ENCODE results near the gene SPRR2D. TPM values are rescaled to one million over a fixed set of nuclear protein-coding genes. Genes with fewer than 3 reads are reported as not detected.
"Not testable (repeated sequence)": the region's sequence is repeated elsewhere in the genome, so short reads cannot be mapped to it uniquely, and the experiment has no call there.

The SPRR2D gene
- not detected for total RNA-seq
- long read RNA-seq, donor 1, result 0 reads
- long read RNA-seq, donor 2, result 0 reads

DNA sequence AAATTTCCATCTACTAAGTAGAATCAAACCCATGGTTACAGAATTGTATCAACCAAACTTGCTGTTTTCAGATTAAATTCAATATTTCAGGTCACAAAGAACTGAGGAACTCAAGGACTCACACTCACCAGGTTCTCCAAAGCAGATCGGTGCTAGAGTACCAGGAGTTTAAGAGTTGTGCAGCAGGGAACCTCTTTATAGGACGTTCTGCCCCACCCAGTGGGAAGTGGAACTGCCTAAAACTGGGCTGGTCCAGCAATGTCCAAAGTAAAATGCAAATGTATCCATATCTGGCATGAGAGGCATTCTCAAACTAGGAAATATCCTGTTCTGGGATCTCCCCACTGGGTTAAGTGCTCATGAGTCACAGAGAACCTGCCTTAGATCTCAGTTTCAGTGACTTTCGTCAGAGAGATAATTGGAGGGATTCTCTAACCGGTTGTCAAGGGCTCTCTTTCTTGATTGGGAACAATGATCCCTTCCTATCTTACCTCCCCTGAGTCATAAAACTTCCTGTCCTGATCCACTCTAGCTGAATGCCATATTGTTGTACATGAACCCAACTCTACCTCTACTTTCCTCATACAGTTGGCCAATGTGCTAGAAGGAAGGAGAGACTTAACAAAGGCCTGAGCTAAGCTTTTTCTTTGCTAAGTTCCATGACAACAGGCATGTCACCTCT, at the start of gene SPRR2D:
Gene SPRR2D (minus strand): TSS at position 171 of the 682 bp plus-strand sequence. CDS start 774 bp downstream, outside the sequence.
- intact Hi-C loops (cut with DNase I), result no loop called here
- no peak for DNase-seq (ENCODE audit: low spot score)

DNA sequence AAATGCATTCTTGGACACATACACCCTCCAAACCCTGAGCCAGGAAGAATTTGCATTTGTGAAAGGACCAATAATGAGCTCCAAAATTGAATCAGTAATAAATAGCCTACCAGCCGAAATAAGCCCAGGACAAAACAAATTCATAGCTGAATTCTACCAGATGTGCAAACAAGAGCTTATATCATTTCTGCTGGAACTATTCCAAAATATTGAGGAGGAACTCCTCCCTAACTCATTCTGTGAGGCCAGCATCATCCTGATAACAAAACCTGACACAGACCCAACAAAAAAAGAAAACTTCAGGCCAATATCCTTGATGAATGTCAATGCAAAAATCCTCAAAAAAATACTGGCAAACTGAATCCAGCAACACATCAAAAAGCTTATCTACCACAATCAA, 46.7 kb upstream of the SPRR2D start:
- intact Hi-C loops (cut with DNase I), result no loop called here
- DNase-seq (ENCODE audit: low spot score), result no peak

DNA sequence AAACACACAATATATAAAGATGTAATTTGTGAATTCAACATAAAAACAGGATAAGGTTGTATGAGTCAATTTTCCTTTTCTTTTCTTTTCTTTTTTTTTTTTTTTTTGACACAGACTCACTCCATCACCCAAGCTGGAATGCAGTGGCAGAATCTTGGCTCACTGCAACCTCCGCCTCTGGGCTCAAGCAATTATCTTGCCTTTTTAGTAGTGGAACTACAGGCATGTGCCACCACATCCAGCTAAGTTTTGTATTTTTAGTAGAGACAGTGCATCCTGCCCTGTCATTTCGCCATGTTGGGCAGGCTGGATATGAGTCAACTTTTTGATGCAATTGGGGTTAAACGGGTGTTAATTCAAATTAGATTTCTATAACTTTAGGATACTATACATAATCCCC, 40.8 kb upstream of the SPRR2D start:
- no peak for DNase-seq (ENCODE audit: low spot score)
- intact Hi-C loops (cut with DNase I), result no loop called here

DNA sequence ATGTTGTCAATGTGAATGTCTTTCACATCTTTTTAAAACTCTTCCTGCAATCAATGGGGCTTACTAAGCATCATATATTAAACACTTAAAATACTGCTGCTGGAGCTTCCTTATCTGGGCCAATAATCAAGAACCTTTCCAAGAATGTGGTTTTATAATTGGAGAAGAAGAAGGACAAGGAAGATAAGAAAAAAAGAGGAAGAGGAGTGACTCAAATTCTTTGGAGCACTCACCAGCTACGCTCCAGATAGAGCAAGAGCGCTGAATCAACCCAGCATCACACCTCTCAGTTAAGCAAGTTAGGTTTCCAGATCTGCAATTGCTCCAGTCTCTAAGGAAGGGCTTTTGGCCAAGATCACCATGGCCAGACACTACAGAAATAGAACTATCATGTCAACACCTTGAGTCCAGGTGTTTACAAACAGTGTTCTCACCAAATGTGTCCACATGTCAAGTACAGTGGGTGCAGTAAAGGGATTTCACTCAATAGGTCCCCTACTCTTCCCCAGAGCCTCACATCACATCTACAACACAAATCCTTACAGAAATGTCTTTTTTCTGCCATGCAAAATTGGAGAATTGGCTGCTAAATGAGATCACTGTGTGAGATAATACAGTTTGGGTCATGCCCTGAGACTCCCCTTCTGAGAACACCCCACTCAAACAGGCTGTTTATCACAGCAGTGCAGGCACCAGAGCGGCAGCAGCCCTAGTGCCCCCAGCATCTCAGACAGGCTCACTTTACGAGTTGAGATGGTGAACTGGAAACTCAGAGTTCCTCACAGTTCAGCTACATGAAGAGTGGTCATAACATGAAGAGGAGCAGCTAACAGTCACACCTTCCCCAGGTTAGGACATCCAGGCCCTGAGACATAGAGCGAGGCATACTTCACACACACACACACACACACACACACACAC, 32.1 kb upstream of the SPRR2D start:
- DNase-seq (ENCODE audit: low spot score), result no peak
- intact Hi-C loops (cut with DNase I), result no loop called here

DNA sequence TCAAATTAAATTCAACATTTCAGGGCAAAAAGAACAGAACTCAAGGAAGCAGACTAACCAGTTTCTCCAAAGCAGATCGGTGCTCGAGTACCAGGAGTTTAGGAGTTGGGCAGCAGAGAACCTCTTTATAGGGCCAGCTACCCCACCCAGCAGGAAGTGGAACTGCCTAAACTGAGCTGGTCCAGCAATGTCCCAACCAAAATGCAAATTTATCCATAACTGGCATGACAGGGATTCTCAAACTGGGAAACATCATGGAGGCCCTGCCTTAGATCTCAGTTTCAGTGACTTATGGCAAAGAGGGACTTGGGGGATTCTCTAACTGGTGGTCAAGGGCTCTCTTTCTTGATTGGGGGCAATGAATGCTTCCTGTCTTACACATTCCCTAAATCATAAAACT, 30.6 kb upstream of the SPRR2D start, which contains the start of gene SPRR2B:
Gene SPRR2B (minus strand): TSS at position 101 of the 400 bp plus-strand sequence. CDS start 772 bp downstream, outside the sequence.
- DNase-seq (ENCODE audit: low spot score), result no peak
- intact Hi-C loops (cut with DNase I), result no loop called here

DNA sequence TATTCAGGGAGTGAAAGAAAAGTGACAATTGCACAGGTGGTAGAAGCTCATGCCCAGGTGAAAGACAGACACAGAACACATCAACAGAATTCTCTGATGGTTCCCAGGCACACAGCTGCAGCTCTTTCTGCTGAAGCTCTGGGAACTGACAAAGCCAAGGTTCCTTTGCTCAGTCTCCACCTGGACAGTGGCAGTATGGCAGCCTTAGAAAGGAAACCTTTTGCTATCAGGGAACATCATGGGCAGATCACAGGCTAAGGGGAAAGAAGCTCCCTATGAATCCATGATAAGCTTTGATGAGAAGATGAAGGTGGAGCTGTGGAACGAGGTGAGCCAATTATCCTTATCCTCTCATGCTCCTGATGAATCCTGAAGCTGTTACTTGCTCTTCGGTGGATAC, 29.3 kb upstream of the SPRR2D start:
- intact Hi-C loops (cut with DNase I), result no loop called here
- no peak for DNase-seq (ENCODE audit: low spot score)

DNA sequence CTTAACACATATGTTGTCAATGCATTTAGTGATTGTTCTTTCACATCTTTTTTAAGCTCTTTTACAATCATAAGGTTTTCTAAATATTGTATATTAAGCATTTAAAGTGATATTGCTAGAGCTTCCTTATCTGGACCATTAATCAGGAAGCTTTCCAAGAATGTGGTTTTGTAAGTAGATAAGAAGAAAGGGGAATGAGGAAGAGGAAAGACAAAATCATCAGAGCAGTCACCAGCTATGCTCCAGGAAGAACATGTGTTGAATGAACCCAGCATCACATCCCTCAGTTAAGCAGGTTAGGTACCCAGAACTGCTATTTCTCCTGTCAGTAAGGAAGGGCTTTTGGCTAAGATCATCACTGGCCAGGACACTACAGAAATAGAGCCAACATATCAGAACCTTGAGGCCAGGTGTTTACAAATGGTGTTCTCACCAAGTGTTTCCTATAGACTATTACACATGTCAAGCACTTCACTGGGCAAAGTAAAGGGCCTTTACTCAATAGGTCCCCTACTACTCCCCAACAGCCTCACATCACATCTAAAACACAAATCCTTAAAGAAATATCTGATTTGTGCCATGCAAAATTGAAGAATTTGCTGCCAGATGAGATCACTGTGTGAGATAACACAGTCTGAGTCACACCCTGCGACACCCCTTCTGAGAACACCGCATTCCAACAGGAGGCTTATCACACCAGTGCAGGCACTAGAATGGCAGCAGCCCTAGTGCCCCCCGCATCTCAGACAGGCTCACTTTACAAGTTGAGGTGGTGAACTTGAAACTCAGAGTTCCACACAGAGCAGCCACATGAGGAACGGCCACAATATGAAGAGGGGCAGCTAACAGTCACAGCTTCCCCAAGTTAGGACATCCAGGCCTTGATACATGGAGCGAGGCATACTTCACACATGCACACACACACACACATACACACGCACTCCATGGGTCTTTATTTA, 18.2 kb upstream of the SPRR2D start:
- intact Hi-C loops (cut with DNase I), result no loop called here
- DNase-seq (ENCODE audit: low spot score), result no peak

DNA sequence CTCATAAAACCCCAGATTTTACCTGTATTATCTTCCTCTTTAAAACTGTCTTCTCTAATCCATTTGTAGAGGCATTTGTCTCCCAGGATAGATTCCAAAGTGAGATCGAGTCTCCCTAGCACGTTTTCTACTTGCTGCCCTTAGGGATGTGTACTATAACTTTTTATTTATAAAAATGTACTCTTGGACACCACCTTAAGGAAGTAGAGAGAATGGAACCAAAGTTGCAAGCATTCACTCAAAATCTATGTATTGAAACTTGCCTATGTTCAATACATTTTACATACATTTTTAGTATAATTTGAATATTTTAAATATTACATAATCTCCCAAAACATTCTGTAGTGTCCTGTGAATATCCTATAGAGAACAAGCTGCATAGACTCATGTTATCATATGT, 17.2 kb upstream of the SPRR2D start:
- no peak for DNase-seq (ENCODE audit: low spot score)
- intact Hi-C loops (cut with DNase I), result no loop called here

DNA sequence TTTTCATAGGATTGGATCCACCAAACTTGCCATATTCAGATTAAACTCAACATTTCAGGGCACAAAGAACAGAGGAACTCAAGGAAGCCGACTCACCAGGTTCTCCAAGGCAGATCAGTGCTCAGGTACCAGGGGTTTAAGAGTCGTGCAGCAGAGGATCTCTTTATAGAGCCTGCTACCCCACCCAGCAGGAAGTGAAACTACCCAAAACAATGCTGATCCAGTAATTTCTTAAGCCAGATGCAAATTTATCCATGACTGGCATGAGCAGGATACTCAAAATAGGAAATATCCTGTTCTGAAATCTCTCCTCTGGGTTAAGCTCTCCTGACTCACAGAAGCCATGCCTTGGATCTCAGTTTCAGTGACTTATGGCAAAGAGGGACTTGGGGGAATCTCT, 16.5 kb upstream of the SPRR2D start, which contains the start of gene SPRR2A:
Gene SPRR2A (minus strand): TSS at position 138 of the 400 bp plus-strand sequence. CDS start 777 bp downstream, outside the sequence.
- no peak for DNase-seq (ENCODE audit: low spot score)
- intact Hi-C loops (cut with DNase I), result no loop called here

DNA sequence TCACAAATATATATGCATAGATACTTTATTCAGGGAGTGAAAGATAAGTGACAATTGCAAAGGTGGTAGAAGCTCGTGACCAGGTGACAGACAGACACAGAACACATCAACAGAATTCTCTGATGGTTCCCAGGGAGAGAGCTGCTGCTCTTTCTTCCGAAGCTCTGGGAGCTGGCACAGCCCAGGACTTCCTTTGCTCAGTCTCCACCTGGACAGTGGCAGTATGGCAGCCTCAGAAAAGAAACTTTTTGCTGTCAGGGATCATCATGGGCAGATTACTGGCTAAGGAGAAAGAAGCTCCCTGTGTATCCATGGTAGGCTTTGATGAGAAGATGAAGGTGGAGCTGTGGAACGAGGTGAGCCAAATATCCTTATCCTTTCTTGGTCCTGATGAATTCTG, 15.2 kb upstream of the SPRR2D start:
- intact Hi-C loops (cut with DNase I), result not testable (repeated sequence)

DNA sequence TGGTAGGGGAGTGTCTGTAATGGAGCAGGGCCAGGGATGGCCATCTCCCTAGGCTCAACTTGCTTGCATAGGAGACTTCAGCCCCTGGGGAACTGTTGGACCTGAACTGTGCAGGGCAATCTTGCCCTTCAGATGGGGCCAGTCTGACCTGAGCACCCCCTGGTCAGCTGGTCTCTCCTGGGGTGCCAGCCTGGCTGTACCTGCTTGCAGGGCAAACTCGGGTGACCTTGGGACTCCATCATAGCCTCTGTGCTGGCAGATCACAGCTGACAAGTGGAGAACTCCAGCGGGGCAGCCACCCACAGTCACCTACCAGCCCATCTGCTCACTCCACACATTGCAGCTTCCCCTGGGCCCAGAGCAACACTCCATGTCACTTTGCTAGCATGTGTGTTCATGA, 8.3 kb upstream of the SPRR2D start:
- intact Hi-C loops (cut with DNase I), result no loop called here
- DNase-seq (ENCODE audit: low spot score), result no peak

More for the DNA sequence above, 15.2 kb upstream of the SPRR2D start:
- not testable (repeated sequence) for DNase-seq (ENCODE audit: low spot score)

DNA sequence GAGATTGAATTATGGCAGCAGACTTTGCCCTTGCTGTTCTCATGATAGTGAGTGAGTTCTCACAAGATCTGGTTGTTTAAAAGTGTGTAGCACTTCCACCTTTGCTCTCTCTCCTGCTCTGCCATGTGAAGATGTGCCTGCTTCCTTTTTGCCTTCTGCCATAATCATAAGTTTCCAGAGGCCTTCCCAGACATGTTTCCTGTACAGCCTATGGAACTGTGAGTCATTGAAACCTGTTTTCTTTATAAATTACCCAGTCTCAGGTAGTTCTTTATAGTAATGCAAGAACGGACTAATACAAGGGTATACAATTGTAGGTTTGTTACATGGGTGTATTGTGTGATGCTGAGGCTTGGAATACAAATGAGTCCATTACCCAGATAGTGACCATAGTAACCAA, 5.7 kb downstream of the SPRR2D start:
- DNase-seq (ENCODE audit: low spot score), result no peak
- intact Hi-C loops (cut with DNase I), result no loop called here

DNA sequence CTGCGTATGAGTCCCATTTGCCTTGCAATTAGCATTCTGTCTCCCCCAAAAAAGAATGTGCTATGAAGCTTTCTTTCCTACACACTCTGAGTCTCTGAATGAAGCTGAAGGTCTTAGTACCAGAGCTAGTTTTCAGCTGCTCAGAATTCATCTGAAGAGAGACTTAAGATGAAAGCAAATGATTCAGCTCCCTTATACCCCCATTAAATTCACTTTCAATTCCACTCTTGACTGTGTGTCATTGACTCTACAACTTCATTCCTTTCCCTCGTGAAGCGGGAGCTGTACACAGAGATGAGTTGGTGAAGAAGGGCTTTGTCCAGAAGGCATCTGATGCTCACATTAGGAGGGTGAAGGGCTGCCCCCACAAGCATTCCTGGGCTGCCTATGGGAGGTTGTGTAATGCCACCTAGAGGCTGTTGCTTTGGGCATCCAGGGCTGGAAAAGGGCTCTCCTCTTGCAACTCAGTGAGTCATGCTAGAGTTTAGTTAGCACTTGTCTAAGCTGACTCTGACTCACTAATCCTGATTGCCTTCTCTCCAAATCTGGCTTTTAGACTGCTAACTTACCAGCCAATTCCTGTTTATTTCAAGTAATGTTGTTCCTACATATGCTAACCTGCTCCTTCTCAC, 8.1 kb downstream of the SPRR2D start:
- intact Hi-C loops (cut with DNase I), result no loop called here

DNA sequence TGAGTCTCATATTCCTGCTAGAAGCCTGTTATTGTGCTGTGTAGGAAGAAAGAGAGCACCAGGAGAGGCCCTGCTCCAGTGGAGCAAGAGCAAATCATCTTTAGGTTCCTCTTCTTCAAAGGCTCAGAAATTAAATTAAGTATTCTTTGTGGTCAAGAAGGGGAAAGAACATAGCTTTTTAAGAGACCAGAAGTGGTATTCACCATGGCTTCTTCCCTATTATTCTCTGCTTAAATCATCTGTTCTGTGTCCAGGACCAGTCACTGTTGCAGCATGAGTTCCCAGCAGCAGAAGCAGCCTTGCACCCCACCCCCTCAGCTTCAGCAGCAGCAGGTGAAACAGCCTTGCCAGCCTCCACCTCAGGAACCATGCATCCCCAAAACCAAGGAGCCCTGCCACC, 8.8 kb downstream of the SPRR2D start:
- intact Hi-C loops (cut with DNase I), result no loop called here
- DNase-seq (ENCODE audit: low spot score), result no peak

More for the DNA sequence above, 8.1 kb downstream of the SPRR2D start:
- DNase-seq (ENCODE audit: low spot score), result no peak

DNA sequence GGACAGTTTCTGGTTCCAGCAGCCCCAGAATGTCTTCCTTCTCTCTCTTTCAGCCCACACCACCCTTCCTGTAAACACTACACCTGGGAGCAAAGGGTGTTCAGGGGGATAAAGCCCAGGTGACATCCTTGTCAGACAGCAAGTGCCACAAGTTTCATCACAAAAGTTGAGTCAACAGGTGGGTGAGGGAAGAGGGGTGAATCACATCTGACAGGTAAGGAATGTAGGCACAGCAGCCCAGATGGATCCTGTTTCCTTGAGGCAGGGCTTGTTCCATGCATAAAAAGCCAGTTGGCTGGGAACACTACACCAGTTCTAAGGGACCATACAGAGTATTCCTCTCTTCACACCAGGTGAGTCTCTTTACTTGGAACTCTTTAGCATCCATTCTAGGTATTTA, 10.0 kb downstream of the SPRR2D start, which contains the start of gene SPRR1B:
Gene SPRR1B (plus strand): TSS at position 309 of the 400 bp plus-strand sequence. CDS start 1,143 bp downstream, outside the sequence.
- intact Hi-C loops (cut with DNase I), result no loop called here
- DNase-seq (ENCODE audit: low spot score), result no peak

DNA sequence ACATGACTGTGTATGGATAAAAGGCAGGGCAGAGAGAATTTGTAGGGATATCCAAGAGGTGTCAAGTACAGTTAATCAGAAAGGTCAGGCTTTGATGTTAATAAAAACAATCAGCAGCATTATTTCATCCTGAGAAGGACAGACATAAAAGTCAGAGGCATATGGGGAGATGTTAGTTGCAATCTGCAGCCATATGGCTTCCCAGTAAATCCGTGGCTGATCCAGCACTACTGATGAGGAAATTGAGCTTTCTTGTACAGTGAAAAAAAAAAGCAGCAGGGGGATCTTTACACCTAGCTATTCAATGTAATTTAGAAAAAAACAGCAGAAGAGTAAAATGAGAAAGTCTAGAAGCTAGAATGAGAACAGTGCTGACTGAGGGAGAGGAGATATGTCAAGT, 12.2 kb downstream of the SPRR2D start:
- intact Hi-C loops (cut with DNase I), result no loop called here
- no peak for DNase-seq (ENCODE audit: low spot score)

DNA sequence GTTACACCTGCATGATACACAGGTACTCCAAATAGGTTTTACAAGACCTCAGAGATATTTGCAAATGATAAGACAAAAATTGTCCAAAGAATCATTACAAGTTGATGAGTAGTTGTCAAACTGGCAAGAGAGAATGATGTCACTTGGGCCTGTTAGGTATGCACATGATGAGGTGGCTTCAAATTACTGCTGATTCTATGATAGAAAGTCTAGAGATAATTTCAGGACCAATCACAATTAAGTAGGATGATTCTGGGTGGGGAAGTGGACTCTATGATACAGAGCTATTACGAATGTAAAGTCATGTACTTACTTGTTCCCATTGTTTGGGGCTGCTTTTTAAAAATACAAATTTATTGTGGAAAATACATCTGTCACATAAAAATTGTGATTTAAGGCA, 15.1 kb downstream of the SPRR2D start:
- intact Hi-C loops (cut with DNase I), result no loop called here
- DNase-seq (ENCODE audit: low spot score), result no peak

DNA sequence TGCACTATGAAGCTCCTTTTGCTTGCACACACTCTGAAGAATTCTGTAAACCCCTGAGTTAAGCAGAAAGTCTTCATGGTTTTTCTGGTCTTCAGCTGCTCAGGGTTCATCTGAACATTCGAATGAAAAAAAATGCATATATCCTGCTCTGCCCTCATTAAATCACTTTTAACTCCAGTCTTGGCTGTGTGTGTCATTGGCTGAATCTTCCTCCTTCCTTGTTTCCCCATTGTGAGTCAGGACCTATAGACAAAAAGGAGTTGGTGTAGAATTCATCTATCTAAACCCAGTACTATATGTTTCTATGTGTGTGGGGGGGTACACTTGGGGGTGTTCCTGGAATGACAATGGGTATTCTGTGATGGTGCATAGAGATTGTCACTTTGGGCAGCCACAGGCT, 16.5 kb downstream of the SPRR2D start:
- no peak for DNase-seq (ENCODE audit: low spot score)
- intact Hi-C loops (cut with DNase I), result no loop called here

DNA sequence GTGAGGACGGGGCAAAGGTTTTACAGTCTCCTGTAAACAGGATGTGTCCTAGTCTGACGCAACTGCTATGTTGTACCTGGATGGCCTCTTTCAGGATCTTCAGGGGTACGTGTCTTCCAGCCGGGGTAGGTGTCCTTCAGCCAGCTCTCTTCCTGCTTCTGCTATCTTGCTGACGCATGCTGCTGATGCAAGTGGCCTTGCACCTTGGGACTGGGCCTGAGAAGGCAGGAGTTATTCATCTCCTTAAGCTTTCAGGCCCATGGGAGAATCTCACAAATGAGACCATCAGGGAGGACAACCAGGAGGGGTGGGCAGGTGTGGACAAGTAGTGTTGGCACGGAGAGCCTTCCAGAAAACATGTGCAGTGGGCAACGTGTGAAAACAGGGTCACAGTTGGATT, 17.8 kb downstream of the SPRR2D start:
- no peak for DNase-seq (ENCODE audit: low spot score)
- intact Hi-C loops (cut with DNase I), result no loop called here
